Fibroblast of lung (primary cell): Measurements from ENCODE around the gene TEX50.
"Not testable (repeated sequence)": the region's sequence is repeated elsewhere in the genome, so short reads cannot be mapped to it uniquely, and the experiment has no call there.

Experiments used
- CTCF ChIP-seq, 2 donors: IDR thresholded peaks in 1 of 2; conservative IDR thresholded peaks in 1 of 2; 1 replicate in 1 of 2; 2 replicates in 1 of 2; pipeline ENCODE4 v1.5.1; 2011 to 2012; ENCODE audit warnings: low read length in 2 of 2, control low read depth in 1 of 2, inconsistent platforms in 1 of 2, low read depth in 1 of 2, mild to moderate bottlenecking in 1 of 2
- EZH2 ChIP-seq: IDR thresholded peaks from 2 replicates; pipeline ENCODE4 v1.5.1; 2012; ENCODE audit warnings: low read length, control low read depth, mild to moderate bottlenecking; ENCODE audit errors: missing control alignments

GRCh38 chr1:173685121-173685520, 50.0 kb downstream of the TEX50 start:
- TF ChIP-seq CTCF (conservative IDR thresholded peaks at IDR 0.05 in 1 of 2, IDR thresholded peaks at IDR 0.05 in 1 of 2; ENCODE audit: low read depth in 1 of 2, low read length in 2 of 2); EZH2: not testable (repeated sequence)
